ENCODE results near the gene MORN4. TPM values are rescaled to one million over a fixed set of nuclear protein-coding genes. Genes with fewer than 3 reads are reported as not detected.
A peak's percentile ranks its signal among the peaks of the same experiment; 100 is the strongest.

Gene MORN4
- total and polyA plus RNA-seq, 5 donors = 10.1 to 23.3 (median 11.3) TPM

- H3K27ac ChIP-seq (ENCODE audit: low read length) = peak overlapping the region; percentile 16
- H3K9me3 ChIP-seq (ENCODE audit: control insufficient read depth, low read length) = no peaks in the 10 kb centered on the region
- H3K4me3 ChIP-seq (ENCODE audit: low read length) = no peak overlapping the region
- 84% methylated on average over 3 of the region's 3 CpGs for WGBS
- intact Hi-C loops (cut with DNase I) = loop anchor here (2.0 to 5.0 kb wide), 2 partner anchors 41 kb away; no protein-coding TSS in a partner anchor
- no peaks in the 10 kb centered on the region for H3K4me1 ChIP-seq (ENCODE audit: control insufficient read depth, insufficient read depth, low read length)
- ATAC-seq = no peak
- DNase-seq = peak in 1 of 3 donors; percentile 12
- no peaks in the 10 kb centered on the region for H3K27me3 ChIP-seq (ENCODE audit: control insufficient read depth, insufficient read depth)
These were observed 61.7 kb downstream of the MORN4 start for GRCh38 chr10:97571622-97572021.

DNA sequence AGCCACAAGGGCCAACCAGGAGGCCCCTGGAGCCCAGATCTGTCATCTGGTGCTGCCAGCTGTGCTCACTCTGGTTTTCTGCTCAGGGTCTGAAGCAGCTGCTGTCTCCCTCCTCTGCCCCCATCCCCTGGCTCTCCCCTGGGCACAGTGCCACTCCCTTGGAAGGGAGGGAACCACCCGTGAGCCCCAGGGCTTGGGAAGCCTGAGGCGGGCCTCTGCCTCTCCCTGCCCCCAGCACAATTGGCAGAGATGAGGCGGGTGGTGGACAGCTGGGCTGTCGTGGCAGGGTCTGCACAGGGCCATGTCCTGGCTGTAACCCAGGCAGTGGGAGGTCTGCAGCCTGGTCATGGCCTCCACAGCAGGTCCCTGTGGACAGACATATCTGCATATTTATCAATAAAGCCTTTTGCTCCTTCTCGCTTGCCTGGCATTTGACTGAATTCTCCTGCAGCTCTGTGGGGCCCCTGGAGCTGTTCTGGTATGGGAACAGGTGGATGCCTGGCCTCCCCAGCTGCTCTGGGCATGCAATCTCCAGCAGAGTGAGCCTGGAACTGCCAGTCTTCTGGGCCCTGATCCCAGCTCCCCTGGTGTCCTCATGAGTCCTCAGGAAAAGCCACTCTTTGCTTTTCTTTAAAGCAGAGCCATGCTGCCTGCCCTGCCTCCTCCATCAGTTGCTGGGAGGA lies 62.4 kb downstream of the MORN4 start:
- DNase-seq (peak in 2 of 3 donors; percentile 42 to 45), ATAC-seq (no peak)
- Histone ChIP-seq H3K27ac (ENCODE audit: low read length) (no peak overlapping the region), H3K4me3 (ENCODE audit: low read length) (no peak overlapping the region), H3K27me3 (ENCODE audit: control insufficient read depth, insufficient read depth) (no peaks in the 10 kb centered on the region), H3K4me1 (ENCODE audit: control insufficient read depth, insufficient read depth, low read length) (no peaks in the 10 kb centered on the region), H3K9me3 (ENCODE audit: control insufficient read depth, low read length) (no peaks in the 10 kb centered on the region)
- WGBS = 71% methylated on average over 5 of the region's 5 CpGs
- intact Hi-C loops (cut with DNase I) = loop anchor here in 1 of 4 donors (5.0 kb wide), 1 partner anchor 41 kb away; no protein-coding TSS in a partner anchor

GRCh38 chr10:97570146-97570788 lies 63.0 kb downstream of the MORN4 start:
- intact Hi-C loops (cut with DNase I) = loop anchor here in 1 of 4 donors (5.0 kb wide), 1 partner anchor 42 kb away; no protein-coding TSS in a partner anchor
- Histone ChIP-seq H3K9me3 (ENCODE audit: control insufficient read depth, low read length) (no peaks in the 10 kb centered on the region), H3K4me1 (ENCODE audit: control insufficient read depth, insufficient read depth, low read length) (no peaks in the 10 kb centered on the region), H3K27ac (ENCODE audit: low read length) (no peak overlapping the region), H3K4me3 (ENCODE audit: low read length) (no peak overlapping the region), H3K27me3 (ENCODE audit: control insufficient read depth, insufficient read depth) (no peaks in the 10 kb centered on the region)
- ATAC-seq = no peak
- peak in 1 of 3 donors; percentile 41 for DNase-seq
- 94% methylated on average over 33 of the region's 33 CpGs for WGBS

- DNase-seq = no peak
These were observed 65.4 kb downstream of the MORN4 start for GRCh38 chr10:97567891-97568290.

GRCh38 chr10:97566336-97566996 lies 66.8 kb downstream of the MORN4 start:
- Histone ChIP-seq H3K9me3 (ENCODE audit: control insufficient read depth, low read length) (no peaks in the 10 kb centered on the region), H3K27me3 (ENCODE audit: control insufficient read depth, insufficient read depth) (no peaks in the 10 kb centered on the region), H3K27ac (ENCODE audit: low read length) (no peak overlapping the region), H3K4me1 (ENCODE audit: control insufficient read depth, insufficient read depth, low read length) (no peaks in the 10 kb centered on the region), H3K4me3 (ENCODE audit: low read length) (no peak overlapping the region)
- no peak for DNase-seq
- intact Hi-C loops (cut with DNase I) = no loop called here
- WGBS = 93% methylated on average over 2 of the region's 2 CpGs
- no peak for ATAC-seq

More at GRCh38 chr10:97567891-97568290, 65.4 kb downstream of the MORN4 start:
- intact Hi-C loops (cut with DNase I) = no loop called here
- H3K27ac ChIP-seq (ENCODE audit: low read length) = no peak overlapping the region
- H3K4me1 ChIP-seq (ENCODE audit: control insufficient read depth, insufficient read depth, low read length) = no peaks in the 10 kb centered on the region
- H3K9me3 ChIP-seq (ENCODE audit: control insufficient read depth, low read length) = no peaks in the 10 kb centered on the region
- H3K27me3 ChIP-seq (ENCODE audit: control insufficient read depth, insufficient read depth) = no peaks in the 10 kb centered on the region
- H3K4me3 ChIP-seq (ENCODE audit: low read length) = no peak overlapping the region
- 93% methylated on average over 15 of the region's 15 CpGs for WGBS
- ATAC-seq = no peak

- ATAC-seq (no peak), DNase-seq (no peak)
- Histone ChIP-seq H3K9me3 (ENCODE audit: control insufficient read depth, low read length) (no peaks in the 10 kb centered on the region), H3K27ac (ENCODE audit: low read length) (no peak overlapping the region), H3K4me3 (ENCODE audit: low read length) (no peak overlapping the region), H3K4me1 (ENCODE audit: control insufficient read depth, insufficient read depth, low read length) (no peaks in the 10 kb centered on the region), H3K27me3 (ENCODE audit: control insufficient read depth, insufficient read depth) (no peaks in the 10 kb centered on the region)
- 83% methylated on average over 4 of the region's 4 CpGs for WGBS
- intact Hi-C loops (cut with DNase I) = no loop called here
These were observed 68.5 kb downstream of the MORN4 start for GRCh38 chr10:97564776-97565175.

Other genes starting within 250 kb of the MORN4 start
- gene RRP12, start 232.2 kb downstream of the MORN4 start, total RNA-seq = 10 to 100 TPM; 10.8 to 21.2 (median 14.2) TPM
- gene RRP12, start 232.2 kb downstream of the MORN4 start, polyA plus RNA-seq = 18.4 TPM
- 100 to 1,000 TPM; 245 to 330 (median 314) TPM for gene PGAM1, start 207.3 kb downstream of the MORN4 start, total RNA-seq
- gene PGAM1, start 207.3 kb downstream of the MORN4 start, polyA plus RNA-seq = 204 TPM
- 10 to 100 TPM; 19.8 to 22.1 (median 21.1) TPM for gene EXOSC1, start 187.5 kb downstream of the MORN4 start, total RNA-seq
- gene EXOSC1, start 187.5 kb downstream of the MORN4 start, polyA plus RNA-seq = 35.2 TPM
- gene ZDHHC16, start 187.3 kb downstream of the MORN4 start, total RNA-seq = 10 to 100 TPM; 18.9 to 28.6 (median 23.8) TPM
- 23.4 TPM for gene ZDHHC16, start 187.3 kb downstream of the MORN4 start, polyA plus RNA-seq
- 10 to 100 TPM; 32.8 to 40.0 (median 36.8) TPM for gene MMS19, start 135.1 kb downstream of the MORN4 start, total RNA-seq
- gene MMS19, start 135.1 kb downstream of the MORN4 start, polyA plus RNA-seq = 33.7 TPM
- gene UBTD1, start 134.6 kb downstream of the MORN4 start, total RNA-seq = 10 to 100 TPM; 24.8 to 27.6 (median 25.8) TPM
- 42.1 TPM for gene UBTD1, start 134.6 kb downstream of the MORN4 start, polyA plus RNA-seq
- 10 to 100 TPM in 3 of 4 donors, 1 to 10 TPM in 1; 9.9 to 19.3 (median 17.8) TPM for gene ANKRD2, start 60.7 kb downstream of the MORN4 start, total RNA-seq
- gene ANKRD2, start 60.7 kb downstream of the MORN4 start, polyA plus RNA-seq = 67.6 TPM
- gene HOGA1, start 49.1 kb downstream of the MORN4 start, total RNA-seq = 10 to 100 TPM in 3 of 4 donors, 1 to 10 TPM in 1; 4.4 to 13.4 (median 11.7) TPM
- 15.0 TPM for gene HOGA1, start 49.1 kb downstream of the MORN4 start, polyA plus RNA-seq
- gene C10orf62, start 43.8 kb downstream of the MORN4 start, total RNA-seq = under 1 TPM in 3 of 4 donors, not detected in 1; 0.25 to 0.76 (median 0.31) TPM
- 0.20 TPM for gene C10orf62, start 43.8 kb downstream of the MORN4 start, polyA plus RNA-seq
- gene PI4K2A, start 7.2 kb upstream of the MORN4 start, total RNA-seq = 10 to 100 TPM; 11.7 to 14.7 (median 12.5) TPM
- 9.3 TPM for gene PI4K2A, start 7.2 kb upstream of the MORN4 start, polyA plus RNA-seq
- 10 to 100 TPM; 12.2 to 23.1 (median 15.7) TPM for gene AVPI1, start 53.7 kb upstream of the MORN4 start, total RNA-seq
- 15.4 TPM for gene AVPI1, start 53.7 kb upstream of the MORN4 start, polyA plus RNA-seq
- gene MARVELD1, start 80.2 kb upstream of the MORN4 start, total RNA-seq = 10 to 100 TPM; 17.3 to 27.8 (median 21.6) TPM
- 10.6 TPM for gene MARVELD1, start 80.2 kb upstream of the MORN4 start, polyA plus RNA-seq
- gene ZFYVE27, start 103.6 kb upstream of the MORN4 start, total RNA-seq = 10 to 100 TPM; 14.8 to 20.6 (median 17.7) TPM
- gene ZFYVE27, start 103.6 kb upstream of the MORN4 start, polyA plus RNA-seq = 16.0 TPM
- gene SFRP5, start 138.5 kb upstream of the MORN4 start, total RNA-seq = 100 to 1,000 TPM; 110 to 191 (median 168) TPM
- 110 TPM for gene SFRP5, start 138.5 kb upstream of the MORN4 start, polyA plus RNA-seq
- 10 to 100 TPM in 1 of 4 donors, 1 to 10 TPM in 3; 4.1 to 11.7 (median 7.0) TPM for gene GOLGA7B, start 216.3 kb upstream of the MORN4 start, total RNA-seq
- gene GOLGA7B, start 216.3 kb upstream of the MORN4 start, polyA plus RNA-seq = 5.3 TPM

All from right cardiac atrium (tissue), 5 donors.